MCF 10A (cell line): ENCODE measurements around the gene NDUFAF8. TPM values are rescaled to one million over a fixed set of nuclear protein-coding genes. Genes with fewer than 3 reads are reported as not detected.

Experiments
- BruUV-seq: library from RNA; stranded (reverse); fragments of 400-500 nt; replicated peaks from 2 replicates; lab custom pipeline; 2021; lab: Mats Ljungman, UMichigan
- CTCF ChIA-PET: fragments of 300-600 bp; sonication (Branson Sonifier 250); formaldehyde crosslinking; extraction: SDS; loops from one replicate; lab custom pipeline; 2021; ENCODE audit warnings: antibody characterized with exemption, inconsistent platforms; lab: Yijun Ruan, JAX
- POLR2A ChIA-PET: fragments of 300-600, 350-650 bp; sonication (Branson Sonifier 250); formaldehyde crosslinking; extraction: SDS; loops from one replicate; lab custom pipeline; 2020; ENCODE audit warnings: antibody characterized with exemption, inconsistent platforms; lab: Yijun Ruan, JAX
- DNase-seq: peaks from one replicate; pipeline ENCODE4 v3.0.0-alpha.2; 2018; ENCODE audit not compliant: unreplicated experiment
- H3K27ac Mint-ChIP-seq: one replicate; pipeline ENCODE4 v1.8.0; 2022; ENCODE audit warnings: mild to moderate bottlenecking, low read depth, mixed read lengths; ENCODE audit not compliant: unreplicated experiment
- H3K27me3 Mint-ChIP-seq: one replicate; pipeline ENCODE4 v1.8.0; 2022; ENCODE audit warnings: mixed read lengths; ENCODE audit not compliant: insufficient read depth, unreplicated experiment
- H3K36me3 Mint-ChIP-seq: one replicate; pipeline ENCODE4 v1.8.0; 2022; ENCODE audit warnings: mild to moderate bottlenecking, moderate library complexity, mixed read lengths; ENCODE audit not compliant: insufficient read depth, unreplicated experiment
- H3K4me1 Mint-ChIP-seq: one replicate; pipeline ENCODE4 v1.8.0; 2022; ENCODE audit warnings: mixed read lengths; ENCODE audit not compliant: insufficient read depth, unreplicated experiment
- H3K4me3 Mint-ChIP-seq: one replicate; pipeline ENCODE4 v1.8.0; 2022; ENCODE audit warnings: mild to moderate bottlenecking, moderate library complexity, mixed read lengths; ENCODE audit not compliant: unreplicated experiment
- H3K9me3 Mint-ChIP-seq: one replicate; pipeline ENCODE4 v1.8.0; 2022; ENCODE audit warnings: mixed read lengths; ENCODE audit not compliant: unreplicated experiment
- CTCF ChIP-seq: fragments of 200-600 bp; IDR thresholded peaks from one replicate; pipeline ENCODE4 v1.8.0; 2022; ENCODE audit warnings: antibody characterized with exemption, mild to moderate bottlenecking; ENCODE audit not compliant: unreplicated experiment
- intact Hi-C: fragments of 100-400 bp; cut with micrococcal nuclease; formaldehyde crosslinking; loops from 2 replicates; pipeline ENCODE4 v1.14.1; 2022
- total RNA-seq: library from RNA; stranded (reverse); gene quantifications from 2 replicates; pipeline ENCODE4 v1.2.3, GENCODE V29; 2022

The NDUFAF8 gene
- total RNA-seq, 1 experiment from 2014 or later: 95.0 TPM

DNA sequence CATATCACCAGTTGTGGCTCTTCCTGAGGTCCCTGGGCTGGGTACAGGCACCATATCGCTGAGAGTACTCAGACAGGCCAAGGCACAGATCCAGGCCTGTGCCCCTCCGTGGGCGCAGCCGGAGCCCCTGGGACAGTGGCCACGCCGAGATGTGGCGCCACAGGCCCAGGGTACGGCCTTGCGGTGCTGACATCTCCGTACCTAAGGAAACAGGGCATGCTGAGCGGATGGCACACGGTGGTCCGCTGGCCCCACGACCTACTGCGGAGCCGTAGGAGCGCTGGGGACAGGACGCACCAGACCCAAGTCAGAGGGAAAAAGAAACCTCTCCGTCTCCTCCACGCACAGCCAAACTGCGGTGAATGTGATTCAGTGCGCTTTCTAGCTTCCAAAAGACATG, 26.5 kb downstream of the NDUFAF8 start:
- intact Hi-C loops: no loop called here
- TF ChIP-seq CTCF: no peak
- ChIA-PET POLR2A (no interaction called here), CTCF (interaction anchor here (2.0 kb wide), 1 partner anchor 13 kb away, joined by 6 read pairs; no protein-coding TSS in a partner anchor)
- H3K27ac Mint-ChIP-seq: no peak overlapping the region
- H3K9me3 Mint-ChIP-seq: no peaks in the 10 kb centered on the region
- no peak for DNase-seq
- no peaks in the 10 kb centered on the region for H3K4me1 Mint-ChIP-seq
- H3K36me3 Mint-ChIP-seq: peaks cover 72% of the 10 kb centered on the region
- H3K4me3 Mint-ChIP-seq: no peak overlapping the region
- H3K27me3 Mint-ChIP-seq: no peaks in the 10 kb centered on the region
- BruUV-seq: no TSS peak

GRCh38 chr17:81267390-81268067, 28.4 kb downstream of the NDUFAF8 start:
- no TSS peak for BruUV-seq
- H3K27ac Mint-ChIP-seq: no peak overlapping the region
- H3K4me3 Mint-ChIP-seq: no peak overlapping the region
- intact Hi-C loops: no loop called here
- H3K4me1 Mint-ChIP-seq: no peaks in the 10 kb centered on the region
- no peaks in the 10 kb centered on the region for H3K9me3 Mint-ChIP-seq
- TF ChIP-seq CTCF: no peak
- no peaks in the 10 kb centered on the region for H3K27me3 Mint-ChIP-seq
- DNase-seq: no peak
- H3K36me3 Mint-ChIP-seq: peaks cover 75% of the 10 kb centered on the region
- ChIA-PET POLR2A (no interaction called here), CTCF (interaction anchor here (0.6 to 0.7 kb wide), 2 partner anchors 251 to 263 kb away, joined by 3 to 4 read pairs; no protein-coding TSS in a partner anchor)

DNA sequence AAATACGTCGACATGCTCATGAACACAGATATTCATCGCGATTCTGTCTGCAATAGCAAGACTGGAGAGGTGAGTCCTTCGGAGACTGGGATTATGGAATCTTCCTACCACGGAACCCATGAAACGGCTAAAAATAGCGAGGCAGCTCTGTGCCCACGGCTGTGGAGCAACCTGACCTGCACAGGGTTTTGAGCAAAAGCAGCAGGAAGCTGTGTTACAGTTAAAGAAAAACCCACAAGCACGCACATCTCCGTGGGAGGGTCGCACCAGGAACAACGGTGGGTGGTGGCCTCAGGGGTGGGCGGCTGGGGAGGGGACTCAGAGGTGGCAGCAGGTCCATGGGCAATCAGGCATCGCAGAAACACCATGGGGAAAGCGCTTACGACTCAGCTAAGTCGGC, 31.2 kb downstream of the NDUFAF8 start:
- BruUV-seq: no TSS peak
- no peak for TF ChIP-seq CTCF
- Mint-ChIP-seq H3K36me3 (peaks cover 73% of the 10 kb centered on the region), H3K9me3 (no peaks in the 10 kb centered on the region), H3K27me3 (no peaks in the 10 kb centered on the region), H3K4me1 (no peaks in the 10 kb centered on the region), H3K27ac (no peak overlapping the region), H3K4me3 (no peak overlapping the region)
- intact Hi-C loops: no loop called here
- POLR2A ChIA-PET: no interaction called here
- DNase-seq: no peak
- CTCF ChIA-PET: interaction anchor here (1.0 kb wide), 1 partner anchor 17 kb away, joined by 3 read pairs; no protein-coding TSS in a partner anchor

DNA sequence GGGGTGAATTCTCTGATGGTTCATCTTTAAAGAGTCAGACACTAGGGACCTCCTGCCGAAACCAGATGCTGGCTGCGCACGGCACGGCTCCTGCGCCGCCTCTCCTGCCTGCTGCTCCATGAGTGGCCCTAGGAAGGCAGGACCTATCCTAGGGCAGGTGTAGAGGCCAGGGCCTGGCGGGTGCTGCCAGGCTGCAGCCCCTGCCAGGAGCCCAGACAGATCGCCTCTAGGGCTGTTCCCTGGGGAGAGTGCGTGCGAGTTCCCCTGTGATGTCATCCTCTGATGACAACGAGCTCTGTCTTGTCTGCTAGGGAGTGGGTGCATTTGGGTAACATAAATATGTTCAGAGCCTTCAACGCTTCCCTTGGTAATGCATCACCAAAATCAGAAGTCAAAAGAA, 32.1 kb downstream of the NDUFAF8 start:
- no peak for TF ChIP-seq CTCF
- intact Hi-C loops: no loop called here
- no peaks in the 10 kb centered on the region for H3K27me3 Mint-ChIP-seq
- no peak overlapping the region for H3K4me3 Mint-ChIP-seq
- no peak overlapping the region for H3K27ac Mint-ChIP-seq
- DNase-seq: no peak
- H3K36me3 Mint-ChIP-seq: peaks cover 72% of the 10 kb centered on the region
- no peaks in the 10 kb centered on the region for H3K4me1 Mint-ChIP-seq
- ChIA-PET POLR2A (no interaction called here), CTCF (no interaction called here)
- H3K9me3 Mint-ChIP-seq: no peaks in the 10 kb centered on the region
- BruUV-seq: no TSS peak
